GM19455 (cell line): ENCODE data around the gene HTRA1.

Experiments
- ATAC-seq: cut with Tn5 transposase; IDR thresholded peaks from one replicate; pipeline ENCODE4 v1.9.1; 2021; ENCODE audit not compliant: unreplicated experiment

The HTRA1 gene

DNA sequence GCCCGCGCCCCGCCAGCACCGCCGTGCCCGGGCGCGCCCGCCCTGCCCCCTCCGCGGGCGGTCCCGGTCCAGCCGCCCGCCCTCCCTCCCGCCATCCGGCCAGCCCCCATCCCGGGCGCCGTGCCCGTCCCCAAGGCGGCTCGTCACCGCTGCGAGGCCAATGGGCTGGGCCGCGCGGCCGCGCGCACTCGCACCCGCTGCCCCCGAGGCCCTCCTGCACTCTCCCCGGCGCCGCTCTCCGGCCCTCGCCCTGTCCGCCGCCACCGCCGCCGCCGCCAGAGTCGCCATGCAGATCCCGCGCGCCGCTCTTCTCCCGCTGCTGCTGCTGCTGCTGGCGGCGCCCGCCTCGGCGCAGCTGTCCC, at the start of gene HTRA1:
HTRA1 (plus strand) TSS at position 187 of the 362 bp plus-strand sequence; CDS start at position 287, 100 bp downstream.
- ATAC-seq, result no peak

DNA sequence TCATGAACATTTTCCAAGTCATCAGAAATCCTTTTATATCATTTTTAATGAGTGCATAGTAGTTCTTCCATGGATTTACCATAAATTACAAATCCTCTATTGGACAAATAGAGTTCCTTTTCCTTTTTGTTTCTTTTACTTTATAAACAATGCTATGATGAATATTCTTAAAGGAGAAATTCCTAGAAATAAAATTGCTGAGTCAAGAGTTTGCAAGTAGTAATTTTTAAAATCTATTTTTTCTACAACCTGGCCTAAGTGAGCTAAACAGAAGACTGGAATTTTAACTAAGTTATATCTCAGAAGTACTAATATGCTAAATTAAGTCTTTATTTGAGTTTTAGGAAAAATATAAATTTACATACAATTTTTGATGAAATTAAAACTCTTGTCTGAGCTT, 48.0 kb upstream of the HTRA1 start:
- no peak for ATAC-seq

GRCh38 chr10:122417667-122418066, 43.7 kb upstream of the HTRA1 start:
- no peak for ATAC-seq

DNA sequence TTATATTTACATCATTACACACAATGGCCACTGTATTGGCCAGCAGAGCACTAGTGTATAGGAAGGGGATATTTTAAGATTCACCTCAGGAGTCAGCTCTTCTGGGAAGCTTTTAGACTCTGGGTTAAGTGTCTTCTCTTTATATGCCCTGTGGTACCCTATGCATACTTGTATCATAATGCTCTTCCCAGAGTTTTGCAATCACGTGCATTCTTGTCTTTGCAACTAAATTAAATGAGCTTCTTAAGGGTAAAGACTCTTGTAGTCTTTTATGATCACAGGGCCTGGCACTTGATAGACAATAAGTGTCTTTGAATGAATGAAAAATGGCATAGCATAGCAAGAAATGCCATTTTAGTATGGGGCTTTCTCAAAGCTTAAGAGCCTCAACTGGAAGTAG, 42.3 kb upstream of the HTRA1 start:
- ATAC-seq, result no peak

DNA sequence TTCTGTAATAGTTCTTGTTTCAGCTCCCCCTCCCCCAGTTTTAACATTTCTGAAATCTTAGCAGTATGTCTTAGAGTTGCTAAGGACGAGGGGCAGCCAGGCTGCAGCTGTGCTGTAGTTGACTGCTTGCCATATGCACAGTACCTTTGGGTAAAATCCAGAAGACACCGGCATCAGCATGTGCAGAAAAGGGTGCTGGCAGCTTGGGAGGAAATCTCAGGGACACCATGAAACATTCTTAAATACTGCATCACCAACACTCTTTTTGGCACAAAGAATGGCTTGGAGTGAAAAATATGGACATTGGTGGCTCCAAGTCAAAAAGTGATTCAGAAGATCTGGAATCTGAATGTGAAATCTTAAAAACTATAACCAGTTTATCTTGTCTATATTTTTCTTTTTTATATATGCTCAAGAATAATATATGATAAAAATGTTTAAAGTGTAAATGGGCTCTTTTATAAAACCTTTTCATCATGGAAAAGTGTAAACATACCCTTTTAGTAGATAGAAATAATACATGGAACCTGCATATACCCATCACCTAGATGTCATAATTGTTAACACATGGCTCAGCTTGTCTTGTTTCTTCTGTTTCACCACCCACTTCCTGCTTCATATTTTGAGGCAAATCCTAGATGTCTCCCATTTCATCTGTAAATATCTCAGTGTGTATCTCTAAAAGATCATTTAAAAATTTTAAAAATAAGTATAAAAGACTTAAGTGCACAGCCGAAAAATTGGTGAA, 41.3 kb upstream of the HTRA1 start:
- no peak for ATAC-seq

DNA sequence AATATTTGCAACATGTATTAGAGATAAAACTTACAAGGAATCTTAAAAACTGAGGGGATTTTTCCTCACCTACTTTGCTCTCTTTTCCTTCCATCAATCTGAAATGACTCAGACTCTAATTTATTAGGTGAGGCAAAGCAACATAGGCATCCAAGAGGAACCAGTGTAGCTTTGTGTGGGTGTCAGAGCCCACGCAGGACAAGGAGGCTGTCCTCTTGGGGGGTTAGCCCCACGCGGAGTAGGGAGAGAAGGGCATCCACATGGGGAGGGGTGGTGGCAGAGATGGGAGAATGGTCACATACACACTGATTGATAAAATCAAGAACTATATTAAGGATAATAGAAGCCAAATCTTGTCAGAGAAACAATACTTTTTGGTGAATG, 40.7 kb upstream of the HTRA1 start:
- no peak for ATAC-seq

DNA sequence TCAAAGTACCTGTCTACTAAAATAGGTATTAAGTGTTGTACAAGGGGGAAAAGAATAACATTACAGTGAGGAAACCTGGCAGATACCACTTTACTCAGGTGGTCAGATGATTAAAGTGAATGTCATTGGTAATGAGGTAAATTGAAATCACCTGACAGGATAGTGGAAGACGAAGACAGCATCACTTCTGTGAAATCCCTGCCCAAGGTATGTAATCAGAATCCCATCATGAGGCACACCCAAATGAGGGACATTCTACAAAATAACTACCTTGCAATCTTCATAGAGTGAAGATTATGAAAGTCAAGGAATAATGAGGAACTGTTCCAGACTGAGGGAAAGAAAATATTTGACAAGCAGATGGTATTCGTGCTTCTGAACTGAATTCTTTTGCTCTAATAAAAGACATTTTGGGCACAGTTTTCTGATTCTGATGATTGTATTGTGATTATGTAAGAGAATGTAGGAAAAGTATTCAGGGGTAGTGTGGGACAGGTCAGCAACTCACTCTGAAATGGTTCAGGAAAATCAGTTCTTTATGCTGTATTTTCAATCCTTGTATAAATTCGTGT, 40.2 kb upstream of the HTRA1 start:
- ATAC-seq, result no peak

DNA sequence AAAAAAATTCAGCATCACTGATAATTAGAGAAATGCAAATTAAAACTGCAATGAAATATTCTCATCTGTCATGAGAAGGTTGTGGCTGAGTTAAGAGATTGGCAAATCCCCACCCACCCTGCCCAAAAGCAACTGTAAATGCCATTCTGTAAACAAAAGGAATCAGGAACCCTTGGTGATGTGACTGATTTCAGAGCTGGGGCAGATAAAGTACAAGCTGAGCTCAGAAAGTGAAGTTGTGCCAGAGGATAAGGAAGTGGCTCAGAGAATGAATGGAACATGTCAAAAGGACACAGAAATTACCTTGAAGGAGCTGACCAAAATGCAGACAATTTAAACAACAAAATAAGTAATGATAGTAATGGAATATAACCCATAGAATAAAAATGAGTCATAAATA, 39.6 kb upstream of the HTRA1 start:
- no peak for ATAC-seq

DNA sequence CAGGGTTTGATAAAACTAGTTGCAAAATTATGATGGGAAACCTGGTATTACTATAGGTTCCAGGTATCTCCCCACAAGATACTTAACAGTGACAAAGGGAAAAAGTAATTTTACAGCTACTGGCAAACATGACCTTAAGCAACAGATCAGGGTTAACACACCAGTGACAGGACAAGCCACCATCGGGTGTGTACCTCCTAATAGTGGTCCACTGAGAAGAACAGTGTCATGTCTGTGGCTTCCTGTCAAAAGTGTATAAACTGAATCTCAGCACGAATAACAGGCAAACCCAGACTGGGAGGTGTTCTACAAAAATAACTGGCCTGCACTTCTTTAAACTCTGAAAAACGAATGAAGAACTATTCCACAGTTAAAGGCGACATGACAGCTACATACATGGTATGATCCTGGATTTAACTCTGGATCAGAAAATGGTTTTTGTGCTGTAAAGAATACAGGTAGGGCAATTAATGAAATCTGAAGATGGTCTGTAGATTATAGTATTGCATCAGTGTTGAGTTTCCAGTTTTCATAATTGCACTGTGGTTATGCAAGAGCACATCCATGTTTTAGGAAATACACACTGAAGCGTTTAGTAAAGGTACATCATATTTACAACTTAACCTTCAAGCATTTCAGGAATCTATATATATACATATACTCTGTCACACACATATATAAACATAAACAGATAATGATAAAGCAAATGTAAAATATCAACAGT, 38.9 kb upstream of the HTRA1 start:
- ATAC-seq, result no peak

DNA sequence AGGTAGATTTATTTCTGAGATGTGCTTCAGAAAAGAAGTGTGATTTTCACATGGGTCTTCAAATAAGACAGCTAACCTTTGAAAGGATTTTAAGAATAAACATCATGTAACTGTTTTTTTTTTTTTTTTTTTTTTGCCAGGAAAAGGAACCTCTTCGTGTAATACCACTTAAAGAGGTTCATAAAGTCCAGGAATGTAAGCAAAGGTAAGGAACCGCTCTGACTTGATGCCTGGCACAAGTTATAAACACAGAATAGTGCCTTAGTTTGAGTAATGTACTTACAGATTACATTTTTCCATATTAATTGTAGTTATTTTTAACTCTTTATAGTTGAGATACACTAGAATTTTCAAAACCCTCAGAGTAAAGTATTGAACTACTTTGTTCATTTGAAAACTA, 37.3 kb upstream of the HTRA1 start:
- no peak for ATAC-seq

DNA sequence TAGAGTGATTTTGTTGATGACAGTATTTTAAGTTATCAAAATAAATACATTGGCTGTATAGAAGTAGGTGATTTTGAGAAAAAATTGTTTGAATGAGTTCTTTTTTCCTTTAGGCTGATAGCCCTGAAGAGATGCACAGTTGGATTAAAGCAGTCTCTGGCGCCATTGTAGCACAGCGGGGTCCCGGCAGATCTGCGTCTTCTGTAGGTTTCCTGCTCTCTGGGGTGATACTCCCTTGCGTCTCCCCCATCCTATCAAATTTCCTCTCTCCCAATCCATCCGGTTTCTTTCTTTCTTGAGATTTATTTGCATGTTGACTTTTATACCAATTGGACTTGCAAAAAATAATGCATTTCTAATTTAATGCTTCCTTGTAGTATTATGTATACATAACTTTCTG, 34.5 kb upstream of the HTRA1 start:
- no peak for ATAC-seq

DNA sequence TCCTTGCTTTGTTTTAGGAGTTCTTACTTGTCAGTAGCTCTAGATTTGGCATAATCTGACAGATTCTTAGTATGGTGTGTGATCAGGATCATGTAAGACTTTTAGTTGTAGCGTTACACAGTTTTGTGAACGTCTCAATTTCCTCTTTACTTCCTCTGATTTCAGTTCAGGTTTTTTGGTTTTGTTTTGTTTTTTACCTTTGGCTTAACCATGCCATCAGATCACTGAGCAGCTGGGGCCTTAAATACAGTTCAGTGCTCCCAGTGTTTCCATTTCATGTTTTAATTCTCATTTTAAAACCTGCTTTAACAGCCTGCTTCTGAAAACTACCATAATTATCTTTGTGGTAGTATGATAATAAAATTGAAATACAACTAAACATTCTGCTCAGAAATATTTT, 34.1 kb upstream of the HTRA1 start:
- no peak for ATAC-seq

DNA sequence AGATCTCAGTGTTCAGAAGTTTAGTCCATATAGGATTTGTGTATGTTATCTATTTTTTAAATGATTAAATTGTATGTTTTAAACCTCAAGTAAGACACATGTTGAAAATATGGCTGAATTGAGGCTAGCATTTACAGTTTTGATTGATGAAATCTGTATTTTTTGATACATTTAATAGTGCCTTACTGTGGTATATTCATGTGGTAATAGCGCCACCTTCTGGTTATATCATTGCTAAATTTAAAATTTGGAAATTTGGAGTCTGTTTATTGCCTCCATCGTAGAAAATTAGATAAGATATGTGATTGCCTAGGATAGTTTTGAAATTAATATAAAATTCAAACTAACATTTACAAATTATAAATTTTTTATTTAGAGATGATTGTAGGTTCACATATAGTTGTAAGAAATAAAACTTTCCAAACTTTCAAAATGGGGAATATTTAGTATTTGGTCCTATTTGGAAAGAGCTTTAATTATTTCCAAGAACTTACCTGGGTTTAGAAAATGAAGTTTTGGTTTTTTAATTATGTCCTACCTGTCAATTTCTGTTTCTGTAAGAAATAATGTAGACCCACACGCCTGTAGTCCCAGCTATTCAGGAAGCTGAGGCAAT, 26.0 kb upstream of the HTRA1 start:
- ATAC-seq, result no peak

- no peak for ATAC-seq
These were observed 19.4 kb upstream of the HTRA1 start for GRCh38 chr10:122441961-122442360.

- no peak for ATAC-seq
These were observed 15.9 kb upstream of the HTRA1 start for GRCh38 chr10:122445469-122445868.

DNA sequence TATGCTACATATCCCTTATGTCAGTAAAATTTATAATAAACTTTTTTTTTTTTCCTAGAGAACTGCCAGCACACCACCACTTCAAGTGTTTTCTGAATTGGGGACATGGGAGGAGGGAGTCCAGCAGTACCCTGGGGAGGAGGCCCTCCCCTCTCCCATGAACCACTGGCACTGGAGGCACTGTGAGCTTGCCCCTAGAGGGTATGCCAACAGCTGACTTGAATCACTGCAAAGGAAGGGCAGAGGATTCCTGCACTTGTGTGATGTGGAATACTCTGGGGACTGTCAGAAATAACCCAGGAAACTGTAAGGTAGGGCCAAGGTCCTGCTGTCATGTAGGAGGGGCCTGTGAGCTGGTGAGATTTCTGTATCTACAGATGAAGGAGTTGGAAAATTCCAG, 15.4 kb upstream of the HTRA1 start:
- ATAC-seq, result no peak

DNA sequence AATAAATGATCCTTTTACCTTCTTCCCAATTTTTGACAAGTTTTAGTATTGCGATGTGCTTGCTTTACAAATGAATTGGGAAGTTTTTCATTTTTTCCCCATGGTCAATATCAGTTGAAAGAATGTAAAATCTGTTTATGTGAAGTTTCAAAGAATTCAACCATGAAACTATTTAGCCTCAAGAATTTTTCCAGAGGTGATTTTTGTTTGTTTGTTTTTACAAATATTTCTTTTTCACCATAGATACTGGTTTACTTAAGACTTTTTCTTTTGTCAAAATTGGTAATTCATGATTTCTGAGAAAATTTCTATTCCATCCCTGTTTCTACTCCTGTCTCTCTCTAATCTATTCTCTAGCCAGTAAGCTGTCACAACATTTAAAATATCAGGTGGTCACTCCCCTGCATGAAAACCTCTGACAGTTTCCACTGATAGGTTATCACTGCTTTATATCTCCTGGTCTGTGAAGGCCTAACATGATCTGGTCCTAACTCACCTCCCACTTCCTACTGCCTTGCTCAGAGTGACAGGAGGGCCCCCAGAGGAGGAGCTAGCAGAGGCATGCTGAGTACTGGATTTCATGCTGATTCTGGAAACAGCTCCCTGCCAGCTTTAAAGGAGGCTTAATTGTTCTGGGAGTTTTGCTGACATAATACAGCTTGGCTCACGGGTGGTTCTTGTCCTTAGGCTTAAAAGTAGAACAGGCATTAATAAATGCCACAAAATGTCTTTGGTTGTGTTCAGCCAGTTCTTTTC, 14.5 kb upstream of the HTRA1 start:
- no peak for ATAC-seq

GRCh38 chr10:122448600-122448999, 12.8 kb upstream of the HTRA1 start:
- ATAC-seq, result no peak

DNA sequence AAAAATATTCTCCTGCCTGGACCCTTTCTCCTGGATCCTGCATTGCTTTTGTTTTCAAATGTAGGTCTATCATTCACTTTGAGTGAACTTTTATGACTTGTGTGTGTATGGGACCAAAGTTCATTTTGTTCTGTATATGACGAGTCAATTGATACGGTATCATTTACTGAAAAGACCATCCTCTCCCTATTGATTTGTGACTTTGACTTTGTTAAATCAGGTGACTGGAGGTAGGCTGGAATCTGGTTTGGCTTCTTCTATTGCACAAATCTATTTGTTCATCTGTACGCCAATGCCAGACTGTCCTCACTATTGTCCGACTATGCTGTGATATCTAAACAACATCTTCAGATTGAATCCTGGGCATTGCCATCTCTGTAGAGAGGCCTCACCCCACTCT, 12.2 kb upstream of the HTRA1 start:
- no peak for ATAC-seq

DNA sequence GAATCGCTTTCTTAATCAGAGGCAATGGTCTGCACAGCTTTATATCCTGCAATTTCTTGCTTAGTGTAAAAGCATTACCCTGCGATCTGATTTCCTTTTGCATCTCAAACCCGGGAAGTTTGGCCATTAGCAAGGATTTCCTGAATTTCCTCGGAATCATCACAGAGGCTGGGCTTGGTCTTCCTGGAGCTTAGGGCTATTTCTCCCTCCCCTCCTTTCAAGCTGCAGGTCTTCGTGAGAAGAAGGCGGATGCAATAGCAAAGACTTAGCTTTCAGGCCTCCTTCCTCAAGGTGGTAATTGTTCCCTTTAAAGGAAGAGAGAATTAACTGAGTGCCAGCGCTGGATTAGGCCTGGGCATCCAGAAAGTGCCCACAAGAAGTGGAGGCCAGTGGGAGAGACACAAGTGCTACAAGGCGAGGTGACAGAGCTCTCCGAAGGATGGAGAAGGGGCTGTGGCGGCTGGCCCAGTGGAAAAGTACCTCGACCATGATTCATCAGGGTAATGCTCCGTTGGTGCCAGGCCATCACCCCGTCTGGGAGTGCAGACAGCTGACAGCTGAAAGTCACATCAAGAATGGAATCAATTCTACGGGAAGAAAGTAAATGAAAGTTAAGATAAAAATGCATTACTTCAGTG, 10.9 kb upstream of the HTRA1 start:
- no peak for ATAC-seq

- ATAC-seq, result no peak
These were observed 7.3 kb upstream of the HTRA1 start for GRCh38 chr10:122454071-122454470.
